Liver (tissue), 9 donors: ENCODE data around the gene SGTB. TPM values are rescaled to one million over a fixed set of nuclear protein-coding genes. Genes with fewer than 3 reads are reported as not detected.

Source experiments
- DNase-seq: peaks from one replicate; pipeline ENCODE4 v3.0.0-alpha.2; 2017; ENCODE audit warnings: low spot score
- H3K27ac ChIP-seq, 2 donors: one replicate each; pipeline ENCODE4 v1.7.0; 2013; ENCODE audit warnings: inconsistent platforms in 2 of 2, low read length in 2 of 2, control low read depth in 1 of 2, low read depth in 1 of 2, mild to moderate bottlenecking in 1 of 2
- H3K27me3 ChIP-seq, 4 donors: one replicate each; pipeline versions ENCODE4 v1.6.1 to v1.7.0; 2013; ENCODE audit warnings: low read length in 3 of 4, inconsistent platforms in 1 of 4, mild to moderate bottlenecking in 1 of 4, moderate library complexity in 1 of 4; ENCODE audit not compliant: control insufficient read depth in 4 of 4, insufficient read depth in 4 of 4
- H3K36me3 ChIP-seq, 4 donors: one replicate each; pipeline versions ENCODE4 v1.6.1 to v1.7.0; 2013; ENCODE audit warnings: low read length in 3 of 4, mild to moderate bottlenecking in 3 of 4, low read depth in 1 of 4, moderate library complexity in 1 of 4; ENCODE audit not compliant: control insufficient read depth in 4 of 4, insufficient read depth in 3 of 4
- H3K4me1 ChIP-seq, 4 donors: one replicate each; pipeline versions ENCODE4 v1.6.1 to v1.7.0; 2013; ENCODE audit warnings: low read length in 3 of 4, mild to moderate bottlenecking in 3 of 4, moderate library complexity in 1 of 4; ENCODE audit not compliant: control insufficient read depth in 4 of 4, insufficient read depth in 4 of 4
- H3K4me3 ChIP-seq, 3 donors: one replicate each; pipeline versions ENCODE4 v1.6.1 to v1.7.0; 2013; ENCODE audit warnings: low read length in 3 of 3, control low read depth in 1 of 3, low read depth in 1 of 3, mild to moderate bottlenecking in 1 of 3
- H3K9ac ChIP-seq, 2 donors: one replicate each; pipeline ENCODE4 v1.7.0; 2013; ENCODE audit warnings: low read length in 2 of 2, mild to moderate bottlenecking in 2 of 2, moderate library complexity in 2 of 2, control low read depth in 1 of 2, low read depth in 1 of 2
- H3K9me3 ChIP-seq, 4 donors: one replicate each; pipeline versions ENCODE4 v1.6.1 to v1.7.0; 2013; ENCODE audit warnings: low read length in 3 of 4; ENCODE audit not compliant: control insufficient read depth in 4 of 4
- FOXA1 ChIP-seq: IDR thresholded peaks from 2 replicates; pipeline ENCODE4 v1.6.1; 2016; ENCODE audit warnings: antibody characterized with exemption
- FOXA2 ChIP-seq: IDR thresholded peaks from 2 replicates; pipeline ENCODE4 v1.6.1; 2016; ENCODE audit warnings: antibody characterized with exemption
- GABPA ChIP-seq, 2 donors: IDR thresholded peaks in 1 of 2; conservative IDR thresholded peaks in 1 of 2; 2 replicates each; pipeline ENCODE4 v1.6.1; 2016; ENCODE audit warnings: antibody characterized with exemption in 2 of 2, mild to moderate bottlenecking in 1 of 2, moderate library complexity in 1 of 2
- HNF4A ChIP-seq, 2 donors: conservative IDR thresholded peaks; 2 replicates each; pipeline ENCODE4 v1.6.1; 2016; ENCODE audit warnings: antibody characterized with exemption in 2 of 2, mild to moderate bottlenecking in 2 of 2
- HNF4G ChIP-seq: IDR thresholded peaks from 2 replicates; pipeline ENCODE4 v1.6.1; 2016; ENCODE audit warnings: antibody characterized with exemption
- RAD21 ChIP-seq, 2 donors: IDR thresholded peaks; 2 replicates each; pipeline ENCODE4 v1.6.1; 2016; ENCODE audit warnings: antibody characterized with exemption in 2 of 2, mild to moderate bottlenecking in 2 of 2
- RXRA ChIP-seq, 2 donors: IDR thresholded peaks; 2 replicates each; pipeline ENCODE4 v1.6.1; 2017 to 2018; ENCODE audit warnings: antibody characterized with exemption in 2 of 2, mild to moderate bottlenecking in 1 of 2
- SP1 ChIP-seq: IDR thresholded peaks from 2 replicates; pipeline ENCODE4 v1.6.1; 2018; ENCODE audit warnings: antibody characterized with exemption, mild to moderate bottlenecking
- YY1 ChIP-seq: IDR thresholded peaks from 2 replicates; pipeline ENCODE4 v1.6.1; 2016; ENCODE audit warnings: antibody characterized with exemption, mild to moderate bottlenecking
- WGBS: extraction: QIAGEN DNeasy Blood & Tissue Kit; methylation state at CpG from one replicate; pipeline ENCODE4 v1.1.7; 2013; 5-methylcytosine and 5-hydroxymethylcytosine counted together
- polyA plus RNA-seq, 2 donors: library from polyadenylated mRNA; stranded (reverse) in 1 of 2; unstranded in 1 of 2; fragments of 200-250 nt in 1 of 2; fragments of >200 nt in 1 of 2; fragmentation: Nextera tagmentation in 1 of 2; extraction: Ambion mirVana in 1 of 2; gene quantifications; one replicate each; pipeline versions ENCODE4 v1.2.1 to v1.2.3, GENCODE V29; 2013 to 2015
- total RNA-seq, 2 donors: library from RNA; depleted of rRNA; stranded (reverse); fragments of >200 nt; gene quantifications; one replicate each; pipeline ENCODE4 v1.2.3, GENCODE V29; 2014
- TF ChIP-seq, protein P1 (sequence below): IDR thresholded peaks from 2 replicates; pipeline ENCODE4 v1.6.1; 2016; ENCODE audit warnings: antibody characterized with exemption, mild to moderate bottlenecking
- TF ChIP-seq, protein P2 (sequence below): IDR thresholded peaks from 2 replicates; pipeline ENCODE4 v1.6.1; 2016; ENCODE audit warnings: antibody characterized with exemption
- TF ChIP-seq, protein P3 (sequence below): fragments of 150-350 bp; IDR thresholded peaks from 2 replicates; pipeline ENCODE4 v1.5.1; 2017; ENCODE audit warnings: improper control_type of control experiment, low read depth, low read length; ENCODE audit not compliant: missing input control
- donor health status: healthy.
- donor health status: healthy.
- donor health status: healthy.
- donor health status: healthy.
- donor health status: healthy.

SGTB gene
- total and polyA plus RNA-seq, 4 donors: 0.79 to 3.2 (median 1.9) TPM

DNA sequence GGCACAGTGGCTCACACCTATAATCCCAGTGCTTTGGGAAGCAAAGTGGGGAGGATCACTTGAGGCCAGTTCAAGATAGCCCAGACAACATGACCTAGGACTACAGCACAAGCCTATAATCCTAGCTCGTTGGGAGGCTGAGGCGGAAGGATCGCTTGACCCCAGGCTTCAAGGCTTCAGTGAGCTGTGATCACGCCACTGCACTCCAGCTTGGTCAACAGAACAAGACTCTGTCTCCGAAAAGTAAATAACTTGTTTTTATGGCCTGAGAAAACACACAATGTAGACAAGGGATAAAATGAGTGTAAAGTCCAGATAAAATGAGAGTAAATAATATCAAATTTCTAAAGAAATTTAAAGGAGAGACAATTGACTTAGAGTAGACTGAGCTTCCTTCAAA, 70.8 kb downstream of the SGTB start (continued):
- TF ChIP-seq, protein P1, sequence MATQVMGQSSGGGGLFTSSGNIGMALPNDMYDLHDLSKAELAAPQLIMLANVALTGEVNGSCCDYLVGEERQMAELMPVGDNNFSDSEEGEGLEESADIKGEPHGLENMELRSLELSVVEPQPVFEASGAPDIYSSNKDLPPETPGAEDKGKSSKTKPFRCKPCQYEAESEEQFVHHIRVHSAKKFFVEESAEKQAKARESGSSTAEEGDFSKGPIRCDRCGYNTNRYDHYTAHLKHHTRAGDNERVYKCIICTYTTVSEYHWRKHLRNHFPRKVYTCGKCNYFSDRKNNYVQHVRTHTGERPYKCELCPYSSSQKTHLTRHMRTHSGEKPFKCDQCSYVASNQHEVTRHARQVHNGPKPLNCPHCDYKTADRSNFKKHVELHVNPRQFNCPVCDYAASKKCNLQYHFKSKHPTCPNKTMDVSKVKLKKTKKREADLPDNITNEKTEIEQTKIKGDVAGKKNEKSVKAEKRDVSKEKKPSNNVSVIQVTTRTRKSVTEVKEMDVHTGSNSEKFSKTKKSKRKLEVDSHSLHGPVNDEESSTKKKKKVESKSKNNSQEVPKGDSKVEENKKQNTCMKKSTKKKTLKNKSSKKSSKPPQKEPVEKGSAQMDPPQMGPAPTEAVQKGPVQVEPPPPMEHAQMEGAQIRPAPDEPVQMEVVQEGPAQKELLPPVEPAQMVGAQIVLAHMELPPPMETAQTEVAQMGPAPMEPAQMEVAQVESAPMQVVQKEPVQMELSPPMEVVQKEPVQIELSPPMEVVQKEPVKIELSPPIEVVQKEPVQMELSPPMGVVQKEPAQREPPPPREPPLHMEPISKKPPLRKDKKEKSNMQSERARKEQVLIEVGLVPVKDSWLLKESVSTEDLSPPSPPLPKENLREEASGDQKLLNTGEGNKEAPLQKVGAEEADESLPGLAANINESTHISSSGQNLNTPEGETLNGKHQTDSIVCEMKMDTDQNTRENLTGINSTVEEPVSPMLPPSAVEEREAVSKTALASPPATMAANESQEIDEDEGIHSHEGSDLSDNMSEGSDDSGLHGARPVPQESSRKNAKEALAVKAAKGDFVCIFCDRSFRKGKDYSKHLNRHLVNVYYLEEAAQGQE: no peak
- TF ChIP-seq FOXA1: no peak
- TF ChIP-seq RXRA (IDR thresholded peaks at IDR 0.05): no peak

DNA sequence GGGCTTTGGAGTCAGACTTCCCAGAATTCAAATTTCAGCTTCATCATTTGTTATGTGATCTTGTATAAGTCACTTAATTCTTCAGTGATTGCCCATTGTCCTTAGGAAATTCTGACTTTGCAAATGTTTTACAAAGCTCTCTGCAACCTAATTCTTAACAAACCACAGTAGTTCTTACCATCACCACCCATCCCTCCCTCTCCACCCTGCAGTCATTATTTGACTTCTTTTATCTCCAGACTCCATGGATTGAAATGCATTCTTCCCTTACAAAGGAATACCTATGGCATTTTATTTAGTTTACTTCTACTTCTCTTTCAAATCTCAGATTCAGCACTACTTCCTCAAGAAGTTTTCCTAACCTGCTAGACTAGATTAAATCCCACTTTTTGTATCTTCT, 74.0 kb downstream of the SGTB start:
- no peaks in the 10 kb centered on the region for H3K9me3 ChIP-seq
- TF ChIP-seq, protein P2, sequence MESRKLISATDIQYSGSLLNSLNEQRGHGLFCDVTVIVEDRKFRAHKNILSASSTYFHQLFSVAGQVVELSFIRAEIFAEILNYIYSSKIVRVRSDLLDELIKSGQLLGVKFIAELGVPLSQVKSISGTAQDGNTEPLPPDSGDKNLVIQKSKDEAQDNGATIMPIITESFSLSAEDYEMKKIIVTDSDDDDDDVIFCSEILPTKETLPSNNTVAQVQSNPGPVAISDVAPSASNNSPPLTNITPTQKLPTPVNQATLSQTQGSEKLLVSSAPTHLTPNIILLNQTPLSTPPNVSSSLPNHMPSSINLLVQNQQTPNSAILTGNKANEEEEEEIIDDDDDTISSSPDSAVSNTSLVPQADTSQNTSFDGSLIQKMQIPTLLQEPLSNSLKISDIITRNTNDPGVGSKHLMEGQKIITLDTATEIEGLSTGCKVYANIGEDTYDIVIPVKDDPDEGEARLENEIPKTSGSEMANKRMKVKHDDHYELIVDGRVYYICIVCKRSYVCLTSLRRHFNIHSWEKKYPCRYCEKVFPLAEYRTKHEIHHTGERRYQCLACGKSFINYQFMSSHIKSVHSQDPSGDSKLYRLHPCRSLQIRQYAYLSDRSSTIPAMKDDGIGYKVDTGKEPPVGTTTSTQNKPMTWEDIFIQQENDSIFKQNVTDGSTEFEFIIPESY: no peak
- no peak for TF ChIP-seq RAD21 (IDR thresholded peaks at IDR 0.05)
- no peak for TF ChIP-seq FOXA1
- TF ChIP-seq, protein P3, sequence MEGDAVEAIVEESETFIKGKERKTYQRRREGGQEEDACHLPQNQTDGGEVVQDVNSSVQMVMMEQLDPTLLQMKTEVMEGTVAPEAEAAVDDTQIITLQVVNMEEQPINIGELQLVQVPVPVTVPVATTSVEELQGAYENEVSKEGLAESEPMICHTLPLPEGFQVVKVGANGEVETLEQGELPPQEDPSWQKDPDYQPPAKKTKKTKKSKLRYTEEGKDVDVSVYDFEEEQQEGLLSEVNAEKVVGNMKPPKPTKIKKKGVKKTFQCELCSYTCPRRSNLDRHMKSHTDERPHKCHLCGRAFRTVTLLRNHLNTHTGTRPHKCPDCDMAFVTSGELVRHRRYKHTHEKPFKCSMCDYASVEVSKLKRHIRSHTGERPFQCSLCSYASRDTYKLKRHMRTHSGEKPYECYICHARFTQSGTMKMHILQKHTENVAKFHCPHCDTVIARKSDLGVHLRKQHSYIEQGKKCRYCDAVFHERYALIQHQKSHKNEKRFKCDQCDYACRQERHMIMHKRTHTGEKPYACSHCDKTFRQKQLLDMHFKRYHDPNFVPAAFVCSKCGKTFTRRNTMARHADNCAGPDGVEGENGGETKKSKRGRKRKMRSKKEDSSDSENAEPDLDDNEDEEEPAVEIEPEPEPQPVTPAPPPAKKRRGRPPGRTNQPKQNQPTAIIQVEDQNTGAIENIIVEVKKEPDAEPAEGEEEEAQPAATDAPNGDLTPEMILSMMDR: no peak
- no peak for TF ChIP-seq GABPA (IDR thresholded peaks at IDR 0.05 in 1 of 2, conservative IDR thresholded peaks at IDR 0.05 in 1 of 2)
- no peak overlapping the region for H3K27ac ChIP-seq
- H3K4me3 ChIP-seq: no peak overlapping the region
- no peak overlapping the region for H3K9ac ChIP-seq
- no peak for DNase-seq
- H3K36me3 ChIP-seq: peaks cover 0 to 10% (median 3%) of the 10 kb centered on the region in 4 donors
- no peaks in the 10 kb centered on the region for H3K4me1 ChIP-seq
- no peaks in the 10 kb centered on the region for H3K27me3 ChIP-seq

DNA sequence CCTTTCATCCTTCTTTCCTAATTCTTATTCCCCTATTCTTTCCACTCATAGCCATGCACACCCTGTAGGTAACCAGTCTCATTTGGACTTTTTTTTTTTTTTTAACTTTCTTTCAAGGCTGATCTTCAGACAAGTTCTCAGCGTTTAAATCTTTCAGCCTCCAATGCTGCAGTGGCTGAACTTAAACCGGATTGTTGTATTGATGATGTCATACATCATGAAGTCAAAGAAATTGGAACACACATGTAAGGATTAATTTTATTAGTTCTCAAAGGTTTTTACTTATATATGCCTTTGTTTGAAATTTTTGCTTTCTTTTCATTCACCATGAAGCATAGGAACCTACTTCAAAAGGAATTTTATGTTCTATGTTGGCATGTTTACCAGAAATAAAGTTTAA, 75.0 kb downstream of the SGTB start:
- H3K4me1 ChIP-seq: no peaks in the 10 kb centered on the region
- WGBS: 97% methylated on average over 2 of the region's 2 CpGs
- H3K27ac ChIP-seq: no peak overlapping the region
- TF ChIP-seq YY1: no peak
- no peak for TF ChIP-seq HNF4G
- TF ChIP-seq SP1: no peak
- TF ChIP-seq, protein P1: no peak
- no peak for TF ChIP-seq GABPA (IDR thresholded peaks at IDR 0.05 in 1 of 2, conservative IDR thresholded peaks at IDR 0.05 in 1 of 2)
- TF ChIP-seq HNF4A (conservative IDR thresholded peaks at IDR 0.05): no peak
- TF ChIP-seq FOXA1: no peak
- no peak for TF ChIP-seq RAD21 (IDR thresholded peaks at IDR 0.05)
- TF ChIP-seq FOXA2: no peak
- TF ChIP-seq, protein P3: no peak
- no peak for DNase-seq
- no peaks in the 10 kb centered on the region for H3K27me3 ChIP-seq
- H3K4me3 ChIP-seq: no peak overlapping the region
- peaks cover 0 to 10% (median 3%) of the 10 kb centered on the region in 4 donors for H3K36me3 ChIP-seq
- no peaks in the 10 kb centered on the region for H3K9me3 ChIP-seq
- H3K9ac ChIP-seq: no peak overlapping the region
